Right lobe of liver (tissue), 6 donors: ENCODE measurements around the gene PTPRN2. TPM values are rescaled to one million over a fixed set of nuclear protein-coding genes. Genes with fewer than 3 reads are reported as not detected.

Experiments used
- ATAC-seq, 4 donors: fragments of 200-7000 bp; cut with Tn5 transposase; one replicate each; pipeline ENCODE4 v1.9.1; 2020; ENCODE audit warnings: mild to moderate bottlenecking in 4 of 4, moderate library complexity in 4 of 4
- DNase-seq, 3 donors: peaks; one replicate each; pipeline ENCODE4 v3.0.0-alpha.2; 2020
- H3K27ac ChIP-seq, 3 donors: fragments of 200-600 bp; one replicate each; pipeline ENCODE4 v1.8.0; 2022
- H3K27me3 ChIP-seq, 2 donors: fragments of 200-600 bp; one replicate each; pipeline ENCODE4 v1.8.0; 2022
- H3K36me3 ChIP-seq, 4 donors: fragments of 200-600 bp; sonication (generic) in 1 of 4; one replicate each; pipeline versions ENCODE4 v1.5.1 to v1.8.0; 2017 to 2022; ENCODE audit warnings: control low read depth in 1 of 4
- H3K4me1 ChIP-seq, 4 donors: fragments of 200-600 bp; sonication (generic) in 1 of 4; one replicate each; pipeline versions ENCODE4 v1.5.1 to v1.8.0; 2017 to 2022; ENCODE audit warnings: control low read depth in 1 of 4
- H3K4me3 ChIP-seq, 3 donors: fragments of 200-600 bp; one replicate each; pipeline ENCODE4 v1.8.0; 2022
- H3K9me3 ChIP-seq, 4 donors: fragments of 200-600 bp; sonication (generic) in 1 of 4; one replicate each; pipeline versions ENCODE4 v1.5.1 to v1.8.0; 2017 to 2022; ENCODE audit warnings: control low read depth in 1 of 4
- CTCF ChIP-seq, 4 donors: fragments of 200-600 bp in 3 of 4; fragments of 450-650 bp in 1 of 4; IDR thresholded peaks; one replicate each; pipeline versions ENCODE4 v1.5.1 to v1.8.0; 2016 to 2022; ENCODE audit warnings: antibody characterized with exemption in 4 of 4, mild to moderate bottlenecking in 2 of 4
- POLR2A ChIP-seq: fragments of 450-650 bp; IDR thresholded peaks from one replicate; pipeline ENCODE4 v1.6.1; 2017; ENCODE audit warnings: antibody characterized with exemption, mild to moderate bottlenecking
- WGBS: methylation state at CpG from one replicate; pipeline ENCODE4 v1.1.6; 2018; ENCODE audit warnings: low coverage, low lambda C conversion rate; ENCODE audit not compliant: insufficient coverage; ENCODE audit errors: missing lambda C conversion rate; 5-methylcytosine and 5-hydroxymethylcytosine counted together
- intact Hi-C, 2 donors: fragments of 100-400 bp; cut with DNase I; formaldehyde crosslinking; loops; one replicate each; pipeline versions ENCODE4 v1.11.2 to v1.14.1; 2022
- total RNA-seq, 6 experiments: library from RNA; depleted of rRNA in 2 of 6; stranded (reverse); fragments of >200 nt in 2 of 6; fragmentation: NEBNext Ultra II Directional in 3 of 6; extraction: Animal tissue kit (Norgen Biotek cat#: 25700) in 3 of 6; gene quantifications; one replicate each; pipeline versions ENCODE4 v1.1.0 to v1.2.4, GENCODE V29; 2016 to 2023
- donor health status: DM: no; HTN: yes; CAD: no.
- donor health status: DM: no; HTN: no; CAD: no.
- donor health status: DM: no; HTN: no; CAD: no.
- donor health status: DM: no; HTN: yes; CAD: no.
- donor health status: DM: no; HTN: yes; CAD: no.

PTPRN2 gene
- total RNA-seq, 6 experiments from 2014 or later: 0.15 to 0.87 (median 0.67) TPM

- DNase-seq: no peak
- TF ChIP-seq POLR2A: no peak
- no peak for TF ChIP-seq CTCF (IDR thresholded peaks at IDR 0.05)
- Histone ChIP-seq H3K4me3 (no peak overlapping the region), H3K27me3 (no peaks in the 10 kb centered on the region), H3K27ac (no peak overlapping the region), H3K4me1 (no peaks in the 10 kb centered on the region), H3K9me3 (no peaks in the 10 kb centered on the region), H3K36me3 (no peaks in the 10 kb centered on the region)
- WGBS: 52% methylated on average over 16 of the region's 40 CpGs
- intact Hi-C loops: no loop called here
- ATAC-seq: peak in 1 of 4 donors; percentile 16
These were observed 224.4 kb downstream of the PTPRN2 start for GRCh38 chr7:158362912-158363905.

DNA sequence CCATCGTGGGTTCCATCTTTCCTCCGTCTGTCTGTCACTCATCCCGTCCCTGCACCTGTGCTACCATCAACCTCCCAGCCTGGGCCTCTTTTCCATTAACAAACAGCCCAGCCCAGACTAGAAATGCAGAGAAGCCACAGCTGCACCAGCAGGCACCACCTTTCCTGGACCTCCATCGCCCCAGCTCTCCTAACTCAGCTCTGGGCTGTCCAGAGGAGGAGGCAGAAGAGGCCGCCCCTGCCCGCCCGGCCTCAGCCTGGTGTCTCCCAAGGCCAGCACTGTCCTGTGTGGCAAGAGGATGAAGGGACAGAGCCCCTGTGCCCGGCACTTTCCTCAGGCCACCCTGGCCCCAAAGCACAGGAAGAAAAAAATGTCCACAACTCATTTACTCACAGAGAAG lies 225.6 kb downstream of the PTPRN2 start:
- Histone ChIP-seq H3K27me3 (no peaks in the 10 kb centered on the region), H3K4me3 (no peak overlapping the region), H3K36me3 (no peaks in the 10 kb centered on the region), H3K9me3 (no peaks in the 10 kb centered on the region), H3K27ac (no peak overlapping the region), H3K4me1 (no peaks in the 10 kb centered on the region)
- TF ChIP-seq POLR2A: no peak
- 70% methylated on average over 4 of the region's 8 CpGs for WGBS
- intact Hi-C loops: no loop called here
- DNase-seq (no peak), ATAC-seq (peak in 1 of 4 donors; percentile 18)

GRCh38 chr7:158361326-158361946 lies 226.2 kb downstream of the PTPRN2 start:
- intact Hi-C loops: no loop called here
- Histone ChIP-seq H3K4me1 (no peaks in the 10 kb centered on the region), H3K27ac (no peak overlapping the region), H3K9me3 (no peaks in the 10 kb centered on the region), H3K4me3 (no peak overlapping the region), H3K36me3 (no peaks in the 10 kb centered on the region), H3K27me3 (no peaks in the 10 kb centered on the region)
- TF ChIP-seq CTCF (IDR thresholded peaks at IDR 0.05) (no peak), POLR2A (no peak)
- DNase-seq (no peak), ATAC-seq (peak in 3 of 4 donors; percentile 20 to 44 (median 39))
- WGBS: 76% methylated on average over 5 of the region's 8 CpGs

DNA sequence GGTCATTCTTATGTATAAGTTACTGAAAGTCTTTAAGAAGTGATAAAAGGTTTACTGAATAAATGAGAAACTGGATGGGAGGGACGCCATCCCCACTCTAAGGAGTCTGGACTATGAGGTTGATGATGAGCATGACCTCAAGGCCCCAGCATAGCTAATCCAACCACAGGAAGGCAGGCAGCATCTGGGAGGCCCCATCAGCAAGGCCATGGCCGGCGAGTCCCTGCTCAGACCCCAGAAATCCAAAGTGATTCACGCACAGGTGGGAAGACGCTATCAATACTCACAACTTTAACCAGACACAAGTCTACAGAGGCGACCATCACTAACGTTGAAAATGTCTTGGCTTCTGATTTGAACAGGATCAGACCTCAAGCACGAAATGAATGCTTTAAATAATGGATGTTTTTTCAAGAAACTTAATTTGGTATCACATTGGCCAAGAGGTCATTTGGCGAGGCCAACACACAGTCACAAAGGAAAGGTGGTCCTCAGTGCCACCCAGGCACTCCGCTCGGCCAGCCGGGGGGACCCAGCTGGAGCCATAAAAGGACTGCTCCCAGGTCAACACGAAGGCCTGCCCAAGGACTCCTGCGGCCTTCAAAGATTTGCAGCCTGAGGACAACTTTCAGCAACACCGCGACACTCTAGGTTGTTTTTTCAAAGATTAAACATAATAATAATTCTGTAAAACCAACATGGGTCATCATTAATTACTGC lies 228.5 kb downstream of the PTPRN2 start:
- TF ChIP-seq CTCF (IDR thresholded peaks at IDR 0.05) (no peak), POLR2A (no peak)
- 58% methylated on average over 7 of the region's 16 CpGs for WGBS
- Histone ChIP-seq H3K4me1 (no peaks in the 10 kb centered on the region), H3K27ac (no peak overlapping the region), H3K27me3 (no peaks in the 10 kb centered on the region), H3K4me3 (no peak overlapping the region), H3K36me3 (no peaks in the 10 kb centered on the region), H3K9me3 (no peaks in the 10 kb centered on the region)
- DNase-seq: no peak
- intact Hi-C loops: no loop called here
- no peak for ATAC-seq
